Upper lobe of right lung (tissue), 1 donor: Measurements from ENCODE around the gene ABCC3. TPM values are rescaled to one million over a fixed set of nuclear protein-coding genes. Genes with fewer than 3 reads are reported as not detected.
"Not testable (repeated sequence)": the region's sequence is repeated elsewhere in the genome, so short reads cannot be mapped to it uniquely, and the experiment has no call there.

Experiments used
- ATAC-seq: fragments of 200-7000 bp; cut with Tn5 transposase; one replicate; pipeline ENCODE4 v1.9.1; 2020; ENCODE audit warnings: mild to moderate bottlenecking, moderate library complexity
- DNase-seq: peaks from one replicate; pipeline ENCODE4 v3.0.0-alpha.2; 2020
- H3K27ac ChIP-seq: fragments of 200-600 bp; one replicate; pipeline ENCODE4 v1.8.0; 2022
- H3K27me3 ChIP-seq: fragments of 200-600 bp; one replicate; pipeline ENCODE4 v1.8.0; 2022; ENCODE audit warnings: mild to moderate bottlenecking
- H3K36me3 ChIP-seq: fragments of 200-600 bp; one replicate; pipeline ENCODE4 v1.8.0; 2022
- H3K4me1 ChIP-seq: fragments of 200-600 bp; one replicate; pipeline ENCODE4 v1.8.0; 2022
- H3K4me3 ChIP-seq: fragments of 200-600 bp; one replicate; pipeline ENCODE4 v1.8.0; 2022; ENCODE audit warnings: mild to moderate bottlenecking
- H3K9me3 ChIP-seq: fragments of 200-600 bp; one replicate; pipeline ENCODE4 v1.8.0; 2022
- intact Hi-C: fragments of 100-400 bp; cut with DNase I; formaldehyde crosslinking; loops from one replicate; pipeline ENCODE4 v1.11.0; 2022
- total RNA-seq: library from RNA; stranded (reverse); fragmentation: NEBNext Ultra II Directional; extraction: Animal tissue kit (Norgen Biotek cat#: 25700); gene quantifications from one replicate; pipeline ENCODE4 v1.2.1, GENCODE V29; 2021
- TF ChIP-seq, protein P1 (sequence below): fragments of 200-600 bp; IDR thresholded peaks from one replicate; pipeline ENCODE4 v1.8.0; 2022; ENCODE audit warnings: antibody characterized with exemption
- donor health status: DM: no; HTN: yes; CAD: no; lungs with severe emphysema.

ABCC3 gene
- total RNA-seq, 1 donor from 2014 or later = 65.4 TPM

DNA sequence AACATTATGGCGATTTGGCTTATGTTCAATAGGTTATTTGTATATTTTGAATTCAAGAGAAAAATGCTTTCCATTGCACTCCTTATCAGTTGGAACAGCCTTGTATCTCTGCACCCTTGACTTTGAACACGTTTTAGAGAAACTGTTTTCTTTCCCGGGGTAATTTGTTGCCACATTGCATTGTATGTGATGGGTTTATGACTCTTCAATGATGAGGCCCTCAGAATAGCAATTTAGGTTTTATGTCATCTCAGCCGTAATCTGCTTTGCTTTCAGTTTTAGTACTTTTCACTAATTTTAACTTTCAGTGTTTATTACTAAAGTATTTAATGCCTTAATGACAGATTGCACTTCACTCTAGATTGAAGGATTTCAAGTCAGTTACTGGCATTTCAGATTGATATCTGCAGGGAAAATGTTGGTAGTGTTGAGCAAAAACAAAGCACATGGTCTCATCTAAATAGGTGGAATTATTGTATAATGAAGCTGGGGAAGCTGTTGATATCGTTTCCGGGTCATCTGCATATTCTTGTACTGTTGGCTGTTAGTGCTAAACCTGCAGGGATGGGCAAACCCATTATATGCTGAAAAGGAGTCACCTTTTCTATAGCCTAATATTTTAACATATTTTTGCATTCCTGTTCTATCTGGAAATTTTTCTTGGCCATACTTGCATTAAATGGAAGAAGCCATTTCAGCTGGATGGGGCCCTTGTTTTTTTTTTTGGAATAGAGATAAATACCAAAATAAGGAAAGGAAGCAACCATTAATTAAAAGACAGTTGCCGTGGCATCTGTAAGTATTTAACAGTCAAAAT is 86.7 kb downstream of the ABCC3 start:
- Histone ChIP-seq H3K4me1 (peaks cover 35% of the 10 kb centered on the region), H3K27ac (no peak overlapping the region), H3K27me3 (no peaks in the 10 kb centered on the region), H3K4me3 (peak overlapping the region; percentile 89), H3K9me3 (no peaks in the 10 kb centered on the region), H3K36me3 (no peaks in the 10 kb centered on the region)
- no peak for ATAC-seq
- intact Hi-C loops = no loop called here
- DNase-seq = no peak
- TF ChIP-seq, protein P1, sequence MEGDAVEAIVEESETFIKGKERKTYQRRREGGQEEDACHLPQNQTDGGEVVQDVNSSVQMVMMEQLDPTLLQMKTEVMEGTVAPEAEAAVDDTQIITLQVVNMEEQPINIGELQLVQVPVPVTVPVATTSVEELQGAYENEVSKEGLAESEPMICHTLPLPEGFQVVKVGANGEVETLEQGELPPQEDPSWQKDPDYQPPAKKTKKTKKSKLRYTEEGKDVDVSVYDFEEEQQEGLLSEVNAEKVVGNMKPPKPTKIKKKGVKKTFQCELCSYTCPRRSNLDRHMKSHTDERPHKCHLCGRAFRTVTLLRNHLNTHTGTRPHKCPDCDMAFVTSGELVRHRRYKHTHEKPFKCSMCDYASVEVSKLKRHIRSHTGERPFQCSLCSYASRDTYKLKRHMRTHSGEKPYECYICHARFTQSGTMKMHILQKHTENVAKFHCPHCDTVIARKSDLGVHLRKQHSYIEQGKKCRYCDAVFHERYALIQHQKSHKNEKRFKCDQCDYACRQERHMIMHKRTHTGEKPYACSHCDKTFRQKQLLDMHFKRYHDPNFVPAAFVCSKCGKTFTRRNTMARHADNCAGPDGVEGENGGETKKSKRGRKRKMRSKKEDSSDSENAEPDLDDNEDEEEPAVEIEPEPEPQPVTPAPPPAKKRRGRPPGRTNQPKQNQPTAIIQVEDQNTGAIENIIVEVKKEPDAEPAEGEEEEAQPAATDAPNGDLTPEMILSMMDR = no peak

DNA sequence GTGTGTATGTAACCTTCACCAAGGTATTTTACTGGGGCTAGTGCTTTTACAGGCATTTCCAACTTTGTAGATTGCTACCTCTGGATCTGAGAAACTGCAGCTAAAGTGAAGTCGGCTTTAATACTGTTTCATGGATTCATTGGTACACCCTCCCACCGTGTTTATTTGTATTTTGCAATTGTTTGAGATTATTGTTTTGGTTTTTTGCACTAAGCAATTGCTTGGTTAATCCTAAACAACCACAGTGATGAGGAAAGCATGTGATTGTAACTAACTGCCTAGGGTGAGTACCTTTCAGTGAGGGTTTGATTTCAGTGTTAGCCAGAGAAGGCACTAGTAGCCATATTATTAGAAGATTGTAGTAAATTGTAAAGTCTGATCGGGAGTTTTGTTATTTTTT is 88.1 kb downstream of the ABCC3 start:
- ATAC-seq = no peak
- H3K27me3 ChIP-seq = no peaks in the 10 kb centered on the region
- peaks cover 47% of the 10 kb centered on the region for H3K4me1 ChIP-seq
- TF ChIP-seq, protein P1 = no peak
- H3K36me3 ChIP-seq = no peaks in the 10 kb centered on the region
- intact Hi-C loops = no loop called here
- no peak overlapping the region for H3K27ac ChIP-seq
- H3K9me3 ChIP-seq = no peaks in the 10 kb centered on the region
- H3K4me3 ChIP-seq = no peak overlapping the region
- DNase-seq = no peak

DNA sequence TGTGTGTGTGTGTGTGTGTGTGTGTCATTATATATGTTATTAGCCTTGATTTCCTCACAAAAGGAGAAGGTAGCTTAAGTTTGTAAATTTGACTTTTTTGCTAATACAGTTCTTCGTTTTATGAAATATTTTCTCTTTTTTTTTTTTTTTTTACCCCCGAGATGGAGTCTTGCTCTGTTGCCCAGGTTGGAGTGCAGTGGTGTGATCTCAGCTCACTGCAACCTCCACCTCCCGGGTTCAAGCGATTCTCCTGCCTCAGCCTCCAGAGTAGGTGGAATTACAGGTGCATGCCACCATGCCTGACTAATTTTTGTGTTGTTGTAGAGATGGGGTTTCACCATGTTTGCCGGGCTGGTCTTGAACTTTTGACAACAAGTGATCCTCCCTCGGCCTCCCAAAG is 89.9 kb downstream of the ABCC3 start:
- DNase-seq, ATAC-seq, H3K27ac ChIP-seq, H3K4me3 ChIP-seq, H3K36me3 ChIP-seq, H3K9me3 ChIP-seq, H3K27me3 ChIP-seq, intact Hi-C loops: not testable (repeated sequence)
- H3K4me1 ChIP-seq = peaks cover 56% of the 10 kb centered on the region

DNA sequence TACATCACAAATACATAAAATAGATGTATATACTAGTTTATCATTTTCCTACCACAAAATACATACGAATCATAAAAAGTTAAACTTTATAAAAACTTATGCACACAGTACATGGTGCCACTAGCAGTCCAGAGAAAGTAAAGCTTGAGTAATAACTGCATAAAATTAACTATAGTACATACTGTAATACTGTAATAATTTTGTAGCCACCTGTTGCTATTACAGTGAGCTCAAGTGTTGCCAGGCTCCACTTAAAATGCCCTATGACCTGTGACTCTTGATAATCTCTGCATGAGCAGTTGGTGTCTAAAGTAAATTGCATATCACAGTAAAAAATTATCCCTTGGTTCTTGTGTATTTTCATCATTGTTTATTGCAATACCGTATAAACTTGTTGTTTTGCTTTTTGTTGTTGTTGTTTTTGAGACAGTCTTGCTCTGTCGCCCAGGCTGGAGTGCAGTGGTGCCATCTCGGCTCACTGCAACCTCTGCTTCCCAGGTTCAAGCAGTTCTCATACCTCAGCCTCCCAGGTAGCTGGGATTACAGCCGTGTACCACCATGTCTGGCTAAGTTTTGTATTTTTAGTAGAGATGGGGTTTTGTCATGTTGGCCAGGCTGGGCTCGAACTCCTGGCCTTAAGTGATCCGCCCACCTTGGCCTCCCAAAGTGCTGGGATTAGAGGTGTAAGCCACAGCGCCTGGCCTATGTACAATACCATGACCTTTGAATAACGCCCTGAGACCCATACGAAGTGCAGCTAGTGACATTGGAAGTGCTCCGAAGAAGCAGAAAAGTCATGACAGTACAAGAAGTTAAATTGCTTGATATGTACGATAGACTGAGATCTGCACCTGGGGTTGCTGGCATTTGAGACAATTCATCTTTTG is 91.3 kb downstream of the ABCC3 start:
- no peaks in the 10 kb centered on the region for H3K36me3 ChIP-seq
- intact Hi-C loops = no loop called here
- TF ChIP-seq, protein P1 = no peak
- no peak for ATAC-seq
- DNase-seq = no peak
- H3K9me3 ChIP-seq = no peaks in the 10 kb centered on the region
- peaks cover 68% of the 10 kb centered on the region for H3K4me1 ChIP-seq
- H3K27ac ChIP-seq = no peak overlapping the region
- no peak overlapping the region for H3K4me3 ChIP-seq
- H3K27me3 ChIP-seq = no peaks in the 10 kb centered on the region

DNA sequence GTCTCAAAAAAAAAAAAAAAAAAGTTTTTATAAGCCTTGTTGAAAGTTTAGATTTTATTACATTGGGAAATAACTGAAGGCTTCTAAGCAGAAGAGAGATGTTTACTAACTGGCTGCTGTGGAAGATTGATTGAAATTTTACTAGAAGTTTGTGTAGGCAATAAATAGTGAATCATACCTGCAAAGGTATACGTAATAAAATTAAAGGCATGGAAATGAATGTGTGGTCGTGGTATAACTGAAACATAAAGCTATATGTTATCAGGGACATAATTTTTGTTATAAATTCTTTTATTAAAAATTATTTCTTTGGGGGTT is 93.4 kb downstream of the ABCC3 start:
- Histone ChIP-seq H3K27ac (no peak overlapping the region), H3K4me1 (peaks cover 70% of the 10 kb centered on the region), H3K27me3 (no peaks in the 10 kb centered on the region), H3K4me3 (no peak overlapping the region), H3K36me3 (no peaks in the 10 kb centered on the region), H3K9me3 (no peaks in the 10 kb centered on the region)
- intact Hi-C loops = no loop called here
- ATAC-seq = no peak
- DNase-seq = no peak
- TF ChIP-seq, protein P1 = no peak
